Activated T-helper 2 cell treated with anti-CD3 and anti-CD28 coated beads, Interferon-gamma antibody, Interleukin-2, Interleukin-4, amounts not matched to agents 10 μg/mL and 5 μg/mL and 100 μg/mL, durations not matched to agents 14 hours and 24 hours and 36 hours (primary cell): Measurements from ENCODE around the gene ITM2A. TPM values are rescaled to one million over a fixed set of nuclear protein-coding genes. Genes with fewer than 3 reads are reported as not detected.

Experiments
- DNase-seq: peaks from one replicate; pipeline ENCODE4 v3.0.0; 2021; ENCODE audit warnings: low spot score
- H3K27ac Mint-ChIP-seq: one replicate; pipeline ENCODE4 v1.8.0; 2021; ENCODE audit warnings: mixed read lengths
- H3K27me3 Mint-ChIP-seq: one replicate; pipeline ENCODE4 v1.8.0; 2021; ENCODE audit warnings: low read depth, mixed read lengths
- H3K36me3 Mint-ChIP-seq: one replicate; pipeline ENCODE4 v1.8.0; 2021; ENCODE audit warnings: low read depth, mixed read lengths
- H3K4me1 Mint-ChIP-seq: one replicate; pipeline ENCODE4 v1.8.0; 2021; ENCODE audit warnings: low read depth, mixed read lengths
- H3K4me3 Mint-ChIP-seq: one replicate; pipeline ENCODE4 v1.8.0; 2021; ENCODE audit warnings: low read depth, mild to moderate bottlenecking, moderate library complexity, mixed read lengths
- H3K9me3 Mint-ChIP-seq: one replicate; pipeline ENCODE4 v1.8.0; 2021; ENCODE audit warnings: mixed read lengths
- intact Hi-C: fragments of 100-400 bp; cut with micrococcal nuclease; formaldehyde crosslinking; loops from one replicate; pipeline ENCODE4 v1.15.1; 2023
- total RNA-seq: library from RNA; stranded (reverse); gene quantifications from 2 replicates; pipeline ENCODE4 v1.2.3, GENCODE V29; 2022

Gene ITM2A
- total RNA-seq, 1 donor from 2014 or later: 142 TPM

DNA sequence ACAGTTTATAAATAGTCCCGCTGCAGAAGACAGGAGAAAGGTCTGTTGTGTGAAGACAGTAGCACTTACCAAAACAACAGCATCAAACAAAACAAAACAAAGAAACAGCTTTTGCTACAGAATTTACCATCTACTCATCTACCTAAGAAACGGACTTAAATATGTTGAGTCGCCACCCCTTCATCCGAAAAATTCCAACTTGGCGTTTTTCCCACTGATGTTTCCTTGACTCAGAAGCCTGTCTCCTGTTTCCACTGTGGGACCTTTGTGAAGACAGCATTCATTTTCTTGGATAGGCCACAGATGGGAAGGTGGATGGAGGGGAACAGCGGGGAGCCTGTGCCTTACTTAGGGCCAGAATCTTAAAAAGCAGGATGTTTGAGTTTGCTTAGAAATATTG, 1.3 kb upstream of the ITM2A start:
- H3K27ac Mint-ChIP-seq: peak overlapping the region; percentile 92
- peaks cover 24% of the 10 kb centered on the region for H3K4me1 Mint-ChIP-seq
- H3K4me3 Mint-ChIP-seq: peak overlapping the region; percentile 95
- H3K36me3 Mint-ChIP-seq: peaks cover 6% of the 10 kb centered on the region
- no peaks in the 10 kb centered on the region for H3K9me3 Mint-ChIP-seq
- DNase-seq: no peak
- no peaks in the 10 kb centered on the region for H3K27me3 Mint-ChIP-seq
- intact Hi-C loops: loop anchor here (5.0 to 10.0 kb wide), 6 partner anchors 106 to 1044 kb away; partner anchors contain the start of genes CYSLTR1 and P2RY10

DNA sequence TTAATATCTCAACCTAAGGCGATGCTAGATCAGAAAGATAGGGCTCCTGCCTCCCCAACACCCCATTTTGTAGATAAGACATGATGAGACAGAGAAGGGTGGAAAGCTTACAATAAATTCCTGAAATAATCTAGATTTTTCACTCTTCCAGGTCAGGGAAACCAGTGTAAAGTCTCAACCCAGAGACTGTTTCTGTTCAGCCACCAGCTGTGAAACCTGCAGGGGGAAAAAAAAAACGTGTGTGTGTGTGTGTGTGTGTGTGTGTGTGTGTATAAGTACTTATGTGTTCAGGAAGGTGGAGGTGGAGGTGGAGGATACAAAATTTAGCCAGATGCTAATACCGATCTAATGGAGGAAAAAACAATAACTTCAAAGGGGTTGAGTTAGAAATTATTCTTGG, 773 bp upstream of the ITM2A start:
- intact Hi-C loops: loop anchor here (2.0 to 10.0 kb wide), 7 partner anchors 43 to 1043 kb away; partner anchors contain the start of genes CYSLTR1 and P2RY10
- peaks cover 27% of the 10 kb centered on the region for H3K4me1 Mint-ChIP-seq
- no peaks in the 10 kb centered on the region for H3K9me3 Mint-ChIP-seq
- peaks cover 8% of the 10 kb centered on the region for H3K36me3 Mint-ChIP-seq
- no peaks in the 10 kb centered on the region for H3K27me3 Mint-ChIP-seq
- H3K4me3 Mint-ChIP-seq: peak overlapping the region; percentile 95
- DNase-seq: no peak
- H3K27ac Mint-ChIP-seq: peak overlapping the region; percentile 92

DNA sequence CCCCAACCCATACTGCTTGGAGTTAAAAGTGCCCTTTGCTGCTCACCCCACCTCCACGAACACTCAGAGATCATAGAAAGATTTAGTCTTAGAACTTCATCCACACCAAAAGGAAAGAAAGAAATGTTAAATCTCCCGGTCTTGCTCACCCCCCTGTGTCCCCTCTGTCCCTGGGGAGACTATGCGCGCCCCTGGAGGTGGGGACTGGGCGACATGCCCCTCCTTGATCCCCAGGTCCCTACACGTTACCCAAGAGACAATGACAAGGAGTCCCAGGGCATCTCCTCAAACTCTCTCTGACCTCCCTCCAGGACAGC, 620 bp downstream of the ITM2A start:
- H3K27me3 Mint-ChIP-seq: no peaks in the 10 kb centered on the region
- peak overlapping the region; percentile 95 for H3K4me3 Mint-ChIP-seq
- H3K9me3 Mint-ChIP-seq: no peaks in the 10 kb centered on the region
- no peak for DNase-seq
- intact Hi-C loops: loop anchor here (2.0 to 10.0 kb wide), 7 partner anchors 44 to 1042 kb away; partner anchors contain the start of genes CYSLTR1 and P2RY10
- peaks cover 21% of the 10 kb centered on the region for H3K36me3 Mint-ChIP-seq
- peak overlapping the region; percentile 92 for H3K27ac Mint-ChIP-seq
- peaks cover 36% of the 10 kb centered on the region for H3K4me1 Mint-ChIP-seq

DNA sequence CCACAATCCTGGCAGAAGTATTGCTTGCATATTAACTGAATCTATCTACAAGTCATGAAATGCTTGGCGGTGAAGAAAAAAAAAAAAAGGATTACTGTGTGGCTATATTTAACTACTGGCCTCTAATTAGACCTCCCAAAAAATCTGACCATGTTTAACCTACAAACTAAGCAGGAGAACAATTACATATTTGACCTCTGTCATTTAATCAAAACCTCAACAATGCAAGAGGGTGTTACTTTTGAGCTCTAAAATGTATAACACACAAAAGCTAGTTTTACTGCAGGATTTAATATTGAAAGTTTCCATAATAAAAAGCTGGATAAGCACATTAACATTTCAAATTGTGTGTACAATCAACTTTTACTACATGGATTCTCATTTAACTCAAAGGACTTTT, 1.5 kb downstream of the ITM2A start:
- H3K4me3 Mint-ChIP-seq: peak overlapping the region; percentile 95
- H3K27ac Mint-ChIP-seq: peak overlapping the region; percentile 92
- H3K9me3 Mint-ChIP-seq: no peaks in the 10 kb centered on the region
- no peak for DNase-seq
- peaks cover 36% of the 10 kb centered on the region for H3K4me1 Mint-ChIP-seq
- peaks cover 29% of the 10 kb centered on the region for H3K36me3 Mint-ChIP-seq
- intact Hi-C loops: loop anchor here (5.0 to 10.0 kb wide), 6 partner anchors 103 to 1041 kb away; partner anchors contain the start of genes CYSLTR1 and P2RY10
- no peaks in the 10 kb centered on the region for H3K27me3 Mint-ChIP-seq

DNA sequence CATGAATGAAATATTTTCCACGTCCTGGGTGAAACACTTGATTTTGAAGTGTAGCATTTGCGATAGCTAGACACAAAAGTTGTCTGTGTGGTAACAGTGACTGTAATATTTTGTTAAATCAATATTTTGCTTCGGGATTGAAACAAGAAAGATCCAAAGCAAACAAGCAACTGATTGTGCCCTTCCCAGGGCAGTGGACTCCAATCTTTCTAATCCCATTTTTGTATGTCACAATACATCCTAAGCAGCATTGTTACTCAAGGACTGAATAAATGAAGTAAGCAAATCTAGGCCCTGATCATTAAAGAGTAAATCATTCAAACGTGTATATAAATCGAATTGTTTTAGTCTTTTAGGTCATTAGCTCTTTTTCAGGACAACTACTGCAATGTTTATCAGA, 2.8 kb downstream of the ITM2A start:
- Mint-ChIP-seq H3K27ac (peak overlapping the region; percentile 75), H3K4me3 (peak overlapping the region; percentile 77), H3K36me3 (peaks cover 37% of the 10 kb centered on the region), H3K27me3 (no peaks in the 10 kb centered on the region), H3K9me3 (no peaks in the 10 kb centered on the region), H3K4me1 (peaks cover 33% of the 10 kb centered on the region)
- intact Hi-C loops: loop anchor here (5.0 to 10.0 kb wide), 4 partner anchors 270 to 1577 kb away; partner anchors contain the start of genes ATRX, CYSLTR1 and P2RY10
- no peak for DNase-seq

DNA sequence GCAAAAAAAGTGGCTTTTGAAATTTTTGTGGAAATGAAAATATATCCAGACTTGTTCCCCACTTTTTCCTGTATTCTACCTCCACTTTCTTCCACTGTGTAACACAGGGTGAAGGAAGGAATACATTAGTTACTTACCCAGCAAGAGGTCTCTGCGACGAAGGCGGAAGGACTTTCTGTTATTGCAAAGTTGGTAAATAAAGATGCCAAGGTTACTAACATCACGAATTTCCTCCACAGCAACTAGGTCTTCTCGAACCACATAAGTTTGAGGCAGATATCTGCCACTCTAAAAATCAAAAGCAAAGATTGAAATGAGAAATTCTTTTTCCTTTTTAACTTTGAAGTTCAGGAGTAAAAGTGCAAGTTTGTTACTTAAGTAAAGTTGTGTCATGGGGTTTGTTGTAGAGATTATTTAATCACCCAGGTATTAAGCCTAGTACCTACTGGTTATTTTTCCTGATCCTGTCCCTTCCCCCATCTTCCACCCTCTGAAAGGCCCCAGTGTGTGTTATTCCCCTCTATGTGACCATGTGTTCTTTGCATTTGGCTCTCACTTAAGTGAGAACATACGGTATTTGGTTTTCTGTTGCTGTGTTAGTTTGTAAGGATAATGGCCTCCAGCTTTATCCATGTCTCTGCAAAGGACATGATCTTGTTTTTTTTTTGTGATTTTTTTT, 5.8 kb downstream of the ITM2A start:
- H3K4me3 Mint-ChIP-seq: peak overlapping the region; percentile 35
- H3K36me3 Mint-ChIP-seq: peaks cover 63% of the 10 kb centered on the region
- no peaks in the 10 kb centered on the region for H3K9me3 Mint-ChIP-seq
- no peaks in the 10 kb centered on the region for H3K27me3 Mint-ChIP-seq
- peak overlapping the region; percentile 60 for H3K27ac Mint-ChIP-seq
- intact Hi-C loops: loop anchor here (5.0 to 10.0 kb wide), 4 partner anchors 267 to 1574 kb away; partner anchors contain the start of genes ATRX, CYSLTR1 and P2RY10
- no peak for DNase-seq
- H3K4me1 Mint-ChIP-seq: peaks cover 23% of the 10 kb centered on the region

DNA sequence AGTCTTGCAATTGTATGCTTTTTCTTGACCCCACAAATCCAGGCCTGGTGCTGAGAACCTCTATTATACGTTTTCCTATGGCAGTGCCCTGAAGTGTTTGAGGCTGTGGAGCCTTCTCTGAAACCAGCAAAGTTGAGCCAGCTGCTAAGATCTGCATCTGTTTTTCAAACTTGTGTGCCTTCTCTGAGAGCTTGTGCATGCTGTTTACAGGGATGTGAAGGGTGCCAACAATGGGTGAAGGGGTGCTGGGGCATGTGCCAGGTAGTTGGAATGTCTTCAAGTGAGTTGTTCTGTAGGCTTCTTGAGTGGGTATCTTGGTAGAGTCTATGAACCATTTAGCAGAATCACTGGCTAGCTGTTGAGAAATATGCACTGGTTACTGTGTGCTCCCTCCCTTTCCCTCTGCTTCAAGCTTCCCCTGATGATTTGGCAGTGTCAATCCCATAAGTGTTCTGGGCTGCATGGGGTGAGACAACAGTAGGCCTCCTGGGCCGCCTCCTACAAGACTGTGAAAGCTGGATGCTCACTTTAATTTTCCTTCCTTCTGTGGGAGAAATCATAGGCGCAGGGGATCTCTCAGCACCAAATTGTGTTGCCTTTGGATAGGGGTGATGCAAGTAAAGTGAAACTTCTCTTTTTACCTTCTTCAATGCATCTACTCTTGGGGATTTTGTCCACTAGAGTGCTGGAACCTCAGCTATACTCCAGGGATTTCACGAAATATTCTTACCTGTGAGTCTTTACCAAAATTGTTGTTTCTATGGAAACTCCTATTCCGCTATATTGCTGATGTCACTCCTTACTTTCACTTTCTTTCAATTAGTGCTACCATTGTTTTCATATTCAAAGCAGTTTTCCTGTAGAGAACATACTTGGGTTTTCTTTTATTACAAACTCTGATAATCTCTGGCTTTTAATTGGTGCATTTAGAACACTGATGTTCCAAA, 30.0 kb downstream of the ITM2A start:
- no peak for DNase-seq
- intact Hi-C loops: no loop called here
- Mint-ChIP-seq H3K9me3 (peaks cover 9% of the 10 kb centered on the region), H3K27ac (peak overlapping the region; percentile 38), H3K4me3 (peak overlapping the region; percentile 65), H3K4me1 (peaks cover 17% of the 10 kb centered on the region), H3K27me3 (no peaks in the 10 kb centered on the region), H3K36me3 (no peaks in the 10 kb centered on the region)

DNA sequence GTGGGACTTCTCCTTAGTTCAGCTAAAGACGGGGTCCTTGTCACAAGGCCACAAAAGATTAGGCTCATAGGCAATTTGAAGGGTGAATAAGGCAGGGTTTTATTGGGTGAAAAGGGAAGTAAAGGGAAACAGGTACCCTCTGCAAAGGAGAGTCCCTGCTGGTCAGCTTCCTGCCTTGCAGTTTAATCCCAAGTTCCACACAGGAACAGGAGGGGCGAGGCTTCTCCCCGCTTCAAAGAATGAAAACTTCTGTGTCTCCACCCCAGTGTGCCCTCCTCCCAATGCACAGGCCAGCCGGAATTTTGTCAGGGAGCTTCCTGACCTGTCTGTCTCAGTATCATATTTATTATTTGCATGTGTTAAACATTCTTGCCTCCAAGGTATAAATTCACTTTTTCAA, 37.1 kb downstream of the ITM2A start:
- Mint-ChIP-seq H3K9me3 (no peaks in the 10 kb centered on the region), H3K27ac (no peak overlapping the region), H3K36me3 (no peaks in the 10 kb centered on the region), H3K4me3 (no peak overlapping the region), H3K4me1 (peaks cover 10% of the 10 kb centered on the region), H3K27me3 (no peaks in the 10 kb centered on the region)
- intact Hi-C loops: no loop called here
- DNase-seq: no peak

DNA sequence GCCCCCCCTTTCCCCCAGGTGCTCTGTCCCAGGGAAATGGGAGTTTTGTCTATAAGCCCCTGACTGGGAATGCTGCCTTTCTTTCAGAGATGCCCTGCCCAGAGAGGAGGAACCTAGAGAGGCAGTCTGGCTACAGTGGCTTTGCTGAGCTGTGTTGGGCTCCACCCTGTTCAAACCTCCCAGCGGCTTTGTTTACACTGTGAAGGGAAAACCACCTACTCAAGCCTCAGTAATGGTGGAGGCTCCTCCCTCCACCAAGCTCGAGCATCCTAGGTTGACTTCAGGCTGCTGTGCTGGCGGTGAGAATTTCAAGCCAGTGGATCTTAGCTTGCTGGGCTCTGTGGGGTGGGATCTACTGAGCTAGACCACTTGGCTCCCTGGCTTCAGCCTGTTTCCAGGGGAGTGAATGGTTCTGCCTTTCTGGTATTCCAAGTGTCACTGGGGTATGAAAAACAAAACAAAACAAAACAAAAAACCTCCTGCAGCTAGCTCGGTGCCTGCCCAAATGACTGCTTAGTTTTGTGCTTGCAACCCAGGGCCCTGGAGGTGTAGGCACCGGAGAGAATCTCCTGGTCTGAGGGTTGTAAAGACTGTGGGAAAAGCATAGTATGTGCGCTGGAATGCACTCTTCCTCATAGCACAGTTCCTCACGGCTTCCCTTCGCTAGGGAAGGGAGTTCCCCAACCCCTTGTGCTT, 41.7 kb downstream of the ITM2A start:
- intact Hi-C loops: no loop called here
- peaks cover 10% of the 10 kb centered on the region for H3K4me1 Mint-ChIP-seq
- no peaks in the 10 kb centered on the region for H3K27me3 Mint-ChIP-seq
- H3K9me3 Mint-ChIP-seq: no peaks in the 10 kb centered on the region
- peak overlapping the region; percentile 55 for H3K27ac Mint-ChIP-seq
- no peaks in the 10 kb centered on the region for H3K36me3 Mint-ChIP-seq
- DNase-seq: peak; percentile 18
- H3K4me3 Mint-ChIP-seq: peak overlapping the region; percentile 45

Other genes starting within 250 kb of the ITM2A start
- 9.2 and 10.1 TPM in 2 replicates for gene GPR174, start 222.6 kb downstream of the ITM2A start, total RNA-seq